Stomach (tissue), 4 donors: ENCODE measurements around the gene NAT10.

ENCODE experiments used
- POLR2AphosphoS5 ChIP-seq, 3 donors: sonication (generic); formaldehyde crosslinking; IDR thresholded peaks; one replicate each; pipeline ENCODE4 v1.6.1; 2016; ENCODE audit warnings: antibody characterized with exemption in 3 of 3
- TF ChIP-seq, protein P1 (sequence below), 7 experiments: fragments of 450-650 bp in 4 of 7; fragments of 200-600 bp in 3 of 7; sonication (generic) in 3 of 7; IDR thresholded peaks; one replicate each; pipeline ENCODE4 v1.5.1; 2016 to 2019; ENCODE audit warnings: antibody characterized with exemption in 7 of 7, control low read depth in 2 of 7, mild to moderate bottlenecking in 1 of 7

DNA sequence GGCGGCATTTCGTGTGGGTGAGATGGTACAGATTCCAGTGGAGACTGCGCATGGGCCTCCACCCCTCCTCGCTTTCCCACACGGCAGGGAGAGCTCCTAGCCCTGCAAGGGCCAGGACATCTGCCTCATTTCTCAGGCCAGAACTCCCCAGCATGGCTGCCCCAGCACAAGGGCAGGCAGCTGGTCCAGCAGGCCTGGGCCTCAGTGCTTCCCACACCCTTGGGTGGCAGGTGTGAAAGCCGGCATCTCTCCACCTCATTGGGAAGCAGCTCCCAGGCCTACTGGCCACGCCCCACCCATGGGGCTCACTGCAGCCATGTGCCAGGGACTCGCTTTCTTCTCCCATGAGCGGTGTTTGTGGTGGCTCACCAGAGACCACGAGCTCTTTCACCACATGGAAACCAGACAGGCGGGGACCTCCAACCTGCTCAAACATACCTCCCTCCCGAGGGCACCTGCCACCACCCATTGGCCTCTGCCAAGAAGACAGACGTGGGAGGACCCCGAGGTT lies 79.1 kb downstream of the NAT10 start:
- TF ChIP-seq, protein P1, sequence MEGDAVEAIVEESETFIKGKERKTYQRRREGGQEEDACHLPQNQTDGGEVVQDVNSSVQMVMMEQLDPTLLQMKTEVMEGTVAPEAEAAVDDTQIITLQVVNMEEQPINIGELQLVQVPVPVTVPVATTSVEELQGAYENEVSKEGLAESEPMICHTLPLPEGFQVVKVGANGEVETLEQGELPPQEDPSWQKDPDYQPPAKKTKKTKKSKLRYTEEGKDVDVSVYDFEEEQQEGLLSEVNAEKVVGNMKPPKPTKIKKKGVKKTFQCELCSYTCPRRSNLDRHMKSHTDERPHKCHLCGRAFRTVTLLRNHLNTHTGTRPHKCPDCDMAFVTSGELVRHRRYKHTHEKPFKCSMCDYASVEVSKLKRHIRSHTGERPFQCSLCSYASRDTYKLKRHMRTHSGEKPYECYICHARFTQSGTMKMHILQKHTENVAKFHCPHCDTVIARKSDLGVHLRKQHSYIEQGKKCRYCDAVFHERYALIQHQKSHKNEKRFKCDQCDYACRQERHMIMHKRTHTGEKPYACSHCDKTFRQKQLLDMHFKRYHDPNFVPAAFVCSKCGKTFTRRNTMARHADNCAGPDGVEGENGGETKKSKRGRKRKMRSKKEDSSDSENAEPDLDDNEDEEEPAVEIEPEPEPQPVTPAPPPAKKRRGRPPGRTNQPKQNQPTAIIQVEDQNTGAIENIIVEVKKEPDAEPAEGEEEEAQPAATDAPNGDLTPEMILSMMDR (IDR thresholded peaks at IDR 0.05), result no peak
- no peak for TF ChIP-seq POLR2AphosphoS5 (IDR thresholded peaks at IDR 0.05)
